HepG2 (cell line): ENCODE data around the gene BCL2L13.

ENCODE experiments used
- BCL3 ChIP-seq: sonication (generic); formaldehyde crosslinking; IDR thresholded peaks from 2 replicates; pipeline ENCODE4 v1.5.1; 2020; ENCODE audit warnings: mild to moderate bottlenecking, missing genetic modification reagents, moderate library complexity
- KLF6 ChIP-seq: IDR thresholded peaks from 2 replicates; pipeline ENCODE4 v1.8.0; 2016; ENCODE audit warnings: missing biosample characterization, missing genetic modification reagents

- TF ChIP-seq BCL3 (CRISPR knock-in tag), result no peak
- no peak for TF ChIP-seq KLF6 (CRISPR knock-in tag)
Observed at GRCh38 chr22:17744430-17744829, 105.9 kb downstream of the BCL2L13 start.
